ENCODE measurements around the gene MDFI. TPM values are rescaled to one million over a fixed set of nuclear protein-coding genes. Genes with fewer than 3 reads are reported as not detected.

Gene MDFI
- polyA plus RNA-seq, 1 donor from 2014 or later, result 42.5 TPM

DNA sequence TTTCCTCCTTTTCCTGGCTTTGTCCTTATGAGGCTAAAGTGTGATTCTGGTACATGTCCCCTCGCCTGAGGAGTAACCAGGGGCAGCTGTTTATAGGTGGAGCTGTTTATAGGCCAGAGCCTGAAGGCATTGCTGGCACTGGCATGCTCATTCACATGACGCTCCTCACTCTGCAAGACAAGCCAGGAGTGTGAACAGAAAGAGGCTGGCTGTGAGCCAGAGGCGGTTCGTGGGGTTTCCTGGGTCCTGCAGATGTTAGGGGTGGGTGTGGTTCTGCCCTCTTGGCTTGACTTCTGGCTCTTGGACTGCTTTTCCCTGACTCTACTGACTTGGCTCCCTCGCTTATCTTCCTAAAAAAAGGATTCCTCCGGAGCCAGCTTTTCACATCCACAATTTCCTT, 12.8 kb upstream of the MDFI start:
- Histone ChIP-seq H3K9me2 (ENCODE audit: insufficient read depth, low read length) (no peaks in the 10 kb centered on the region), H3F3A (ENCODE audit: insufficient read depth, low read length, poor library complexity, severe bottlenecking) (no peaks in the 10 kb centered on the region), H3K79me2 (replicated peaks; ENCODE audit: insufficient read depth, low read length) (no peaks in the 10 kb centered on the region), H3K9ac (ENCODE audit: low read length) (no peak overlapping the region), H3K4me2 (ENCODE audit: low read length) (no peak overlapping the region), H3K36me3 (ENCODE audit: insufficient read depth, low read length) (no peaks in the 10 kb centered on the region), H3K27ac (ENCODE audit: low read length) (no peak overlapping the region), H3K27me3 (ENCODE audit: insufficient read depth, low read depth, low read length) (no peaks in the 10 kb centered on the region), H4K20me1 (ENCODE audit: insufficient read depth) (no peaks in the 10 kb centered on the region), H2AFZ (ENCODE audit: low read depth, low read length) (no peak overlapping the region), H3K4me3 (ENCODE audit: low read length) (no peak overlapping the region), H3K9me3 (ENCODE audit: low read length) (no peaks in the 10 kb centered on the region)
- TF ChIP-seq POLR2AphosphoS5 (IDR thresholded peaks at IDR 0.05), result no peak
- no peak for TF ChIP-seq MXI1 (conservative IDR thresholded peaks at IDR 0.05; ENCODE audit: poor library complexity, severe bottlenecking)
- TF ChIP-seq, protein P1, sequence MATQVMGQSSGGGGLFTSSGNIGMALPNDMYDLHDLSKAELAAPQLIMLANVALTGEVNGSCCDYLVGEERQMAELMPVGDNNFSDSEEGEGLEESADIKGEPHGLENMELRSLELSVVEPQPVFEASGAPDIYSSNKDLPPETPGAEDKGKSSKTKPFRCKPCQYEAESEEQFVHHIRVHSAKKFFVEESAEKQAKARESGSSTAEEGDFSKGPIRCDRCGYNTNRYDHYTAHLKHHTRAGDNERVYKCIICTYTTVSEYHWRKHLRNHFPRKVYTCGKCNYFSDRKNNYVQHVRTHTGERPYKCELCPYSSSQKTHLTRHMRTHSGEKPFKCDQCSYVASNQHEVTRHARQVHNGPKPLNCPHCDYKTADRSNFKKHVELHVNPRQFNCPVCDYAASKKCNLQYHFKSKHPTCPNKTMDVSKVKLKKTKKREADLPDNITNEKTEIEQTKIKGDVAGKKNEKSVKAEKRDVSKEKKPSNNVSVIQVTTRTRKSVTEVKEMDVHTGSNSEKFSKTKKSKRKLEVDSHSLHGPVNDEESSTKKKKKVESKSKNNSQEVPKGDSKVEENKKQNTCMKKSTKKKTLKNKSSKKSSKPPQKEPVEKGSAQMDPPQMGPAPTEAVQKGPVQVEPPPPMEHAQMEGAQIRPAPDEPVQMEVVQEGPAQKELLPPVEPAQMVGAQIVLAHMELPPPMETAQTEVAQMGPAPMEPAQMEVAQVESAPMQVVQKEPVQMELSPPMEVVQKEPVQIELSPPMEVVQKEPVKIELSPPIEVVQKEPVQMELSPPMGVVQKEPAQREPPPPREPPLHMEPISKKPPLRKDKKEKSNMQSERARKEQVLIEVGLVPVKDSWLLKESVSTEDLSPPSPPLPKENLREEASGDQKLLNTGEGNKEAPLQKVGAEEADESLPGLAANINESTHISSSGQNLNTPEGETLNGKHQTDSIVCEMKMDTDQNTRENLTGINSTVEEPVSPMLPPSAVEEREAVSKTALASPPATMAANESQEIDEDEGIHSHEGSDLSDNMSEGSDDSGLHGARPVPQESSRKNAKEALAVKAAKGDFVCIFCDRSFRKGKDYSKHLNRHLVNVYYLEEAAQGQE (IDR thresholded peaks at IDR 0.05; ENCODE audit: borderline replicate concordance), result no peak
- no peak for TF ChIP-seq TAF1 (IDR thresholded peaks at IDR 0.05; ENCODE audit: low read depth)
- TF ChIP-seq SMC3 (conservative IDR thresholded peaks at IDR 0.05; ENCODE audit: poor library complexity), result no peak
- TF ChIP-seq RAD21 (conservative IDR thresholded peaks at IDR 0.05), result no peak
- TF ChIP-seq EZH2 (IDR thresholded peaks at IDR 0.05; ENCODE audit: borderline replicate concordance, insufficient read depth, low read length, poor library complexity, severe bottlenecking), result no peak
- TF ChIP-seq, protein P2, sequence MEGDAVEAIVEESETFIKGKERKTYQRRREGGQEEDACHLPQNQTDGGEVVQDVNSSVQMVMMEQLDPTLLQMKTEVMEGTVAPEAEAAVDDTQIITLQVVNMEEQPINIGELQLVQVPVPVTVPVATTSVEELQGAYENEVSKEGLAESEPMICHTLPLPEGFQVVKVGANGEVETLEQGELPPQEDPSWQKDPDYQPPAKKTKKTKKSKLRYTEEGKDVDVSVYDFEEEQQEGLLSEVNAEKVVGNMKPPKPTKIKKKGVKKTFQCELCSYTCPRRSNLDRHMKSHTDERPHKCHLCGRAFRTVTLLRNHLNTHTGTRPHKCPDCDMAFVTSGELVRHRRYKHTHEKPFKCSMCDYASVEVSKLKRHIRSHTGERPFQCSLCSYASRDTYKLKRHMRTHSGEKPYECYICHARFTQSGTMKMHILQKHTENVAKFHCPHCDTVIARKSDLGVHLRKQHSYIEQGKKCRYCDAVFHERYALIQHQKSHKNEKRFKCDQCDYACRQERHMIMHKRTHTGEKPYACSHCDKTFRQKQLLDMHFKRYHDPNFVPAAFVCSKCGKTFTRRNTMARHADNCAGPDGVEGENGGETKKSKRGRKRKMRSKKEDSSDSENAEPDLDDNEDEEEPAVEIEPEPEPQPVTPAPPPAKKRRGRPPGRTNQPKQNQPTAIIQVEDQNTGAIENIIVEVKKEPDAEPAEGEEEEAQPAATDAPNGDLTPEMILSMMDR (IDR thresholded peaks at IDR 0.05; ENCODE audit: poor library complexity, severe bottlenecking), result no peak
- no peak for TF ChIP-seq EP300 (conservative IDR thresholded peaks at IDR 0.05; ENCODE audit: poor library complexity, severe bottlenecking)

DNA sequence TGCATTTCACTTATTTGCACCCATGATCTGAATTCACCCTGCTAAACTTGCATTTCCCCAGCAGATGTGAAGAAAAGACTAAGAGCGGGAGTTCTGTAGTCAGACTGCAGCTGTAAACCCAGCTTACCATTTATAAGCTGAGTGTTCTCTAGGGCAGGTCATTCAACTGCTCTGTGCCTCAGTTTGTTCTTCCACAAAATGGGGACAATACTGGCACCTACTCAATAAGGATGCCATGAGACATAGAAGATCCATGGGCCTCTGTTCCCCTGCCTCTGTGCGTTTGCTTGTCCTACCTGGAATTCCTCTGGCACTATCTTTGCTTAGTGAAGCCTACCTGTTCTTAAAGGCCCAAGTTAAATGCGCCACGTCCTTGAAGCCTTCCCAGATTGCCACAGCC, 12.2 kb upstream of the MDFI start:
- Histone ChIP-seq H3K36me3 (ENCODE audit: insufficient read depth, low read length) (no peaks in the 10 kb centered on the region), H3K9me2 (ENCODE audit: insufficient read depth, low read length) (no peaks in the 10 kb centered on the region), H3F3A (ENCODE audit: insufficient read depth, low read length, poor library complexity, severe bottlenecking) (no peaks in the 10 kb centered on the region), H3K9ac (ENCODE audit: low read length) (no peak overlapping the region), H3K27me3 (ENCODE audit: insufficient read depth, low read depth, low read length) (no peaks in the 10 kb centered on the region), H3K27ac (ENCODE audit: low read length) (no peak overlapping the region), H3K79me2 (replicated peaks; ENCODE audit: insufficient read depth, low read length) (no peaks in the 10 kb centered on the region), H3K4me2 (ENCODE audit: low read length) (no peak overlapping the region), H4K20me1 (ENCODE audit: insufficient read depth) (no peaks in the 10 kb centered on the region), H3K9me3 (ENCODE audit: low read length) (no peaks in the 10 kb centered on the region), H2AFZ (ENCODE audit: low read depth, low read length) (no peak overlapping the region), H3K4me3 (ENCODE audit: low read length) (no peak overlapping the region)
- TF ChIP-seq SMC3 (conservative IDR thresholded peaks at IDR 0.05; ENCODE audit: poor library complexity) (no peak), RAD21 (conservative IDR thresholded peaks at IDR 0.05) (no peak), EZH2 (IDR thresholded peaks at IDR 0.05; ENCODE audit: borderline replicate concordance, insufficient read depth, low read length, poor library complexity, severe bottlenecking) (no peak), POLR2AphosphoS5 (IDR thresholded peaks at IDR 0.05) (no peak), MXI1 (conservative IDR thresholded peaks at IDR 0.05; ENCODE audit: poor library complexity, severe bottlenecking) (no peak), TAF1 (IDR thresholded peaks at IDR 0.05; ENCODE audit: low read depth) (no peak)
- TF ChIP-seq, protein P1 (IDR thresholded peaks at IDR 0.05; ENCODE audit: borderline replicate concordance), result no peak
- TF ChIP-seq, protein P2 (IDR thresholded peaks at IDR 0.05; ENCODE audit: poor library complexity, severe bottlenecking), result no peak

Data from neural cell (in vitro differentiated cells).